ENCODE data around the gene C14orf180.

DNA sequence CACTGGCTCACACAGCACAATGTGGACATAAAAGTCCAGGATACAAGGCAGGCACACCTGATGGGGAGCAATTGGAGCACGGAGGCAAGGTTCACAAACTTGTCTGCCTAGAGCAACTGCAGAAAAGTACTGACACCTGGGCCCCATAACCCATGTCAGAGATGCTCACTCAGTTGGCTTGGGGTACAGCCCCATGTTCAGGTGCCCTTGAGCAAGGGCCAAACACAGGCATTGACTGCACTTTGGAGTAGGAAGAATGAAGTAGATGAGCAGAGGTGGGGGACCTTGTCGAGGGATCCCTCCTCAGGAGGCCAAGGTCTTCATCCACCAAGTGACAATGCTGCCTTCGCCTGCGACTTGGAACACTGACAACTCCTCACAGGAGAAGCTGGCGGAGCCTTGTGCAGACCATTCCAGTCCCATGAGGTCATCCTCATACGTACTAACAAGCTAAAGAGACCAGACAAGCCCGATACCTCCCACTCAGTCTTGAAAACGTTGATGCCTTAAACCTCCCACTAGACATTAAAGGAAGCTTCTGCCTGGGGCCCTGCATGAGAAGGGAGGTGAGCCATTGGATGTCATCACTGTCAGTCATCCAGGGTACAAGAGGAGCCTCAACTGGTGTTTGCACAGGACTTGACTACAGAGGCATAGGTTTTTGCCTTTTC is 42.5 kb upstream of the C14orf180 start:
- TF ChIP-seq EP300 (IDR thresholded peaks at IDR 0.05; ENCODE audit: borderline replicate concordance in 1 of 2, control insufficient read depth in 1 of 2, low read depth in 2 of 2, low read length in 2 of 2) (no peak), CEBPB (IDR thresholded peaks at IDR 0.05; ENCODE audit: borderline replicate concordance in 1 of 2, low read depth in 2 of 2, low read length in 2 of 2) (no peak), TCF3 (IDR thresholded peaks at IDR 0.05; ENCODE audit: borderline replicate concordance, insufficient read depth, low read depth, low read length) (no peak), KLF5 (IDR thresholded peaks at IDR 0.05; ENCODE audit: partially characterized antibody) (no peak), POLR2A (IDR thresholded peaks at IDR 0.05; ENCODE audit: low read depth, low read length) (no peak), EZH2 (IDR thresholded peaks at IDR 0.05; ENCODE audit: borderline replicate concordance, control insufficient read depth, low read depth, low read length) (no peak), SPI1 (IDR thresholded peaks at IDR 0.05; ENCODE audit: borderline replicate concordance, insufficient read depth, low read depth, low read length) (no peak), POLR2AphosphoS2 (IDR thresholded peaks at IDR 0.05; ENCODE audit: low read depth, low read length) (no peak), CTCF (IDR thresholded peaks at IDR 0.05 in 2 of 3, conservative IDR thresholded peaks at IDR 0.05 in 1 of 3; ENCODE audit: control insufficient read depth in 2 of 3, extremely low read depth in 1 of 3, insufficient read depth in 1 of 3, low read depth in 3 of 3, low read length in 3 of 3) (no peak), NR2F1 (conservative IDR thresholded peaks at IDR 0.05) (no peak), REST (IDR thresholded peaks at IDR 0.05; ENCODE audit: low read depth, low read length) (no peak), ZSCAN29 (IDR thresholded peaks at IDR 0.05) (no peak), CHD1 (IDR thresholded peaks at IDR 0.05; ENCODE audit: low read depth, low read length) (no peak)
- TF ChIP-seq, protein P1, sequence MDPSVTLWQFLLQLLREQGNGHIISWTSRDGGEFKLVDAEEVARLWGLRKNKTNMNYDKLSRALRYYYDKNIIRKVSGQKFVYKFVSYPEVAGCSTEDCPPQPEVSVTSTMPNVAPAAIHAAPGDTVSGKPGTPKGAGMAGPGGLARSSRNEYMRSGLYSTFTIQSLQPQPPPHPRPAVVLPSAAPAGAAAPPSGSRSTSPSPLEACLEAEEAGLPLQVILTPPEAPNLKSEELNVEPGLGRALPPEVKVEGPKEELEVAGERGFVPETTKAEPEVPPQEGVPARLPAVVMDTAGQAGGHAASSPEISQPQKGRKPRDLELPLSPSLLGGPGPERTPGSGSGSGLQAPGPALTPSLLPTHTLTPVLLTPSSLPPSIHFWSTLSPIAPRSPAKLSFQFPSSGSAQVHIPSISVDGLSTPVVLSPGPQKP (IDR thresholded peaks at IDR 0.05; ENCODE audit: low read depth, low read length) = no peak

All from GM12878 (cell line).